HEK293 (cell line): ENCODE data around the gene EIF4E2.

ENCODE experiments used
- CTCF ChIA-PET: fragments of 350-600 bp; formaldehyde crosslinking; extraction: SDS; loops from one replicate; lab custom pipeline; 2021; ENCODE audit warnings: antibody characterized with exemption; lab: Yijun Ruan, JAX
- POLR2A ChIA-PET: fragments of 300-600 bp; formaldehyde crosslinking; extraction: SDS; loops from one replicate; lab custom pipeline; 2020; ENCODE audit warnings: antibody characterized with exemption, inconsistent platforms; lab: Yijun Ruan, JAX
- H3K27ac ChIP-seq: fragments of 200-500 bp; sonication (Bioruptor generic); 2 replicates; pipeline ENCODE4 v1.5.1; 2014; ENCODE audit warnings: low read depth, low read length, control low read depth, inconsistent platforms; ENCODE audit errors: extremely low read depth
- H3K36me3 ChIP-seq, 2 experiments: fragments of 200-500 bp in 1 of 2; sonication (Bioruptor generic) in 1 of 2; 1 replicate in 1 of 2; 2 replicates in 1 of 2; pipeline ENCODE4 v1.5.1; 2014 to 2017; ENCODE audit warnings: inconsistent platforms in 2 of 2, low read length in 2 of 2; ENCODE audit not compliant: control insufficient read depth in 2 of 2, insufficient read depth in 1 of 2
- H3K4me1 ChIP-seq: fragments of 200-500 bp; sonication (Bioruptor generic); 2 replicates; pipeline ENCODE4 v1.5.1; 2014; ENCODE audit warnings: mild to moderate bottlenecking, low read length, inconsistent platforms; ENCODE audit not compliant: control insufficient read depth, insufficient read depth
- H3K4me3 ChIP-seq: 2 replicates; pipeline ENCODE4 v1.5.1; 2011; ENCODE audit warnings: low read depth, mild to moderate bottlenecking, control low read depth, low read length, moderate library complexity
- H3K9me3 ChIP-seq: fragments of 200-500 bp; sonication (Bioruptor generic); 2 replicates; pipeline ENCODE4 v1.5.1; 2014; ENCODE audit warnings: low read depth, low read length, inconsistent platforms; ENCODE audit not compliant: control insufficient read depth, insufficient read depth
- ZEB2 ChIP-seq: fragments of 450-650 bp; formaldehyde crosslinking; IDR thresholded peaks from 2 replicates; pipeline ENCODE4 v1.5.1; 2016; ENCODE audit warnings: missing biosample characterization, missing genetic modification characterization
- ZNF10 ChIP-seq: fragments of 450-650 bp; formaldehyde crosslinking; IDR thresholded peaks from 2 replicates; pipeline ENCODE4 v1.5.1; 2017; ENCODE audit warnings: missing biosample characterization, missing genetic modification characterization
- ZNF114 ChIP-seq: fragments of 450-650 bp; formaldehyde crosslinking; IDR thresholded peaks from 2 replicates; pipeline ENCODE4 v1.5.0; 2017; ENCODE audit warnings: missing biosample characterization, missing genetic modification characterization
- ZNF138 ChIP-seq: fragments of 450-650 bp; formaldehyde crosslinking; IDR thresholded peaks from 2 replicates; pipeline ENCODE4 v1.5.1; 2016; ENCODE audit warnings: missing biosample characterization, missing genetic modification characterization, borderline replicate concordance

Gene EIF4E2

GRCh38 chr2:232615339-232615738 is 64.8 kb downstream of the EIF4E2 start:
- Histone ChIP-seq H3K27ac (no peak overlapping the region), H3K9me3 (no peaks in the 10 kb centered on the region), H3K4me1 (no peaks in the 10 kb centered on the region), H3K36me3 (no peaks in the 10 kb centered on the region), H3K4me3 (no peak overlapping the region)
- CTCF ChIA-PET = interaction anchor here (0.6 to 1.5 kb wide), 2 partner anchors 13 to 21 kb away, joined by 3 to 4 read pairs; no protein-coding TSS in a partner anchor
- POLR2A ChIA-PET = no interaction called here
- TF ChIP-seq ZNF10 (tag by site-specific recombination) (no peak), ZEB2 (tag by site-specific recombination) (no peak), ZNF114 (no peak), ZNF138 (no peak)
